Pulmonary artery endothelial cell (primary cell): ENCODE results near the gene ANAPC15. TPM values are rescaled to one million over a fixed set of nuclear protein-coding genes. Genes with fewer than 3 reads are reported as not detected.

Experiments used
- DNase-seq: peaks from one replicate; pipeline ENCODE4 v3.0.0-alpha.2; 2011; ENCODE audit warnings: low read depth, low spot score
- total RNA-seq: library from RNA; depleted of rRNA; stranded (reverse); fragments of >200 nt; gene quantifications from 2 replicates; pipeline ENCODE4 v1.2.3, GENCODE V29; 2014

The ANAPC15 gene
- total RNA-seq, 1 donor from 2014 or later: 26.3 TPM

DNA sequence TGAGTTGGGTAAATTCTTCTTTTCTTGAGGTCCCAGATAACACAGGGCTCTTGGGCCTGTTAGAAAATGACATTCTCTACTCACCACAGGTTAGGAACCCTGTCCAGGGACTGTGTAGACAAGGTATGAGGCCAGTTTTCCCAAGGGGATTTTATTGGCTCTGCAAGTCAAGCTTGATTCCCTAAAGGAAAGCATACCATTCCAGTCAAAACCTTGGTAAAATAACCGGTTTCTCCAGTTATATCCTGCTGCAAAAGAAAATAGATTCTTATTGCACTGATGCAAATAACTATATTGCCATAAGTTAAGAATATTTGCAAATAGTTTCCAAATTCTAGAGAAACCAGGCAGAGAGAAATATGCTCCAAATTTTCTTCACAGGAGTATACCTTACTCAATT lies 13.5 kb upstream of the ANAPC15 start:
- DNase-seq: no peak

DNA sequence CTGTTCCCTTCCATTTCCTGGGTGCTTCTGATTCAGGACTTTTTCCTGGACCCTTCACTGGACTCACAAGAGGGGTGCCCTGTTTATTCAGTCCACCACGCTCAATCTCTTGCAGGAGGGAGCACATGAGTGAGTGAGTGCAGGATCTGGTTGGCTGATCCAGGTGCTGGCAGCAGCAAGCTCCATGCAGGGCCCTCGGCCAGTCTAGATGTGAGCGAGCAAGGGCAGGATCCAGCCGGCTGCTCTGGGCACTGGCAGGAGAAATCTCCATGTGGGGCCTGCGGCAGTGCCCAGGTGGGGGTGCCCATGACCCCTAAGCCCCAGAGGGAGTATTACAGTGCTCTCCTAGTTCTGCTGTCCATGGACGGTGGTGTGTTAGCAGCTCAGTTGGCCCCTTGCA lies 11.6 kb upstream of the ANAPC15 start:
- no peak for DNase-seq

GRCh38 chr11:72123117-72123653 lies 10.7 kb upstream of the ANAPC15 start:
- DNase-seq: no peak

GRCh38 chr11:72122607-72123006 lies 10.1 kb upstream of the ANAPC15 start:
- no peak for DNase-seq

DNA sequence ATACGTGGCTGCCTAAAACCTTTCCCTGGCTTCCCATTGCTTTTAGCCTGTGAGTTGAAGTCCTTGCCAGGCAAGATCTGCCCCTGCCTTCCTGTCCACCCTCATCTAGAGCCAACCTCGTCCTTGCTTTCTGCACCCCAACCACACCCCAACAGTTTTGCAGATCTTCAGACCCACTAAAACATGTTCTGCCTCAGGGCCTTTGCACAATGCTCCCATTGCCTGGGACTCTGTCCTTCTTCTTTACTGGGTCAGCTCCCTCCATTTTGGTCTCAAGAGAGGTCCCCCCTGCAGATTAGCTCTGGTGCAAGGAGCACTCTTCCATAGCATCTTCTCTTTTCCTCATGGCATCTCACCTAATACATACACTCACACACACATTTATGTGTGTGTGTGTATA lies 8.4 kb upstream of the ANAPC15 start:
- DNase-seq: no peak

- DNase-seq: no peak
Measured at GRCh38 chr11:72119198-72119597, 6.7 kb upstream of the ANAPC15 start.

DNA sequence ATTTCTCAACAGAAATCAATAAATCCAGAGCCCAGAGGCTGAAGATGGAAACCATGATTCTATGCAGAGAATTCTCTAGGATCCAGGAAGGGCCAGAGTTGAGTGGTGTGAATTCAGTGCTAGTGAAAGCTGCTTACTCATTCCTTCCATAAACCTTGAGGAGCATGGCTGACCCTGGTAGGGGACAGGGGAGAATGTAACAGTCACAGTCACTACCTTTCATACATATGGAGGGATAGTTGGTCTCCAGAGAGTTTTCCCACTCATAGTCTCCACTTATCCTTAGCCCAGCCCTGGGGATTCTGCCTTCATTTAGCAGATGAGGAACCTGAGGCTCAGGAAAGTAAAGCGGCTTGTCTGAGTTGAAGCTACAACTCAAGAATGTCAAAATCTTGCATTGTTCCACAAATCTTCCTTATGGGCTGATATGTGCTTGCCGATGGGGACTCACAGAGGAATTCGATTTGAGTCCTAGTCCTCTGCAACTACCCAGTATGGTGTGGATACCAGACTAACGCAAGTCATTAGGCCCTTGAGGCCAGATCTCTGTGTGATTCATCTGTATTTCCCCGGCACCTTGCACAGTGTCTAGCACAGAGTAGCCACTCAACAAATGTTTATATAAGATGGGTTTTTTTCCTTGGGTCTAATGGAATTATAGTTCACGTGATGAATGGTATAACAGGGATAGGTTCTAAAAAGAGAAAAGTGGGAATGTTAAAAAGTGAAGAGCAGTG lies 3.7 kb upstream of the ANAPC15 start:
- DNase-seq: no peak

GRCh38 chr11:72114570-72114969 lies 2.1 kb upstream of the ANAPC15 start:
- no peak for DNase-seq

- no peak for DNase-seq
Measured at GRCh38 chr11:72112978-72113808, 698 bp upstream of the ANAPC15 start.

GRCh38 chr11:72111300-72112142 lies 974 bp downstream of the ANAPC15 start:
- no peak for DNase-seq

DNA sequence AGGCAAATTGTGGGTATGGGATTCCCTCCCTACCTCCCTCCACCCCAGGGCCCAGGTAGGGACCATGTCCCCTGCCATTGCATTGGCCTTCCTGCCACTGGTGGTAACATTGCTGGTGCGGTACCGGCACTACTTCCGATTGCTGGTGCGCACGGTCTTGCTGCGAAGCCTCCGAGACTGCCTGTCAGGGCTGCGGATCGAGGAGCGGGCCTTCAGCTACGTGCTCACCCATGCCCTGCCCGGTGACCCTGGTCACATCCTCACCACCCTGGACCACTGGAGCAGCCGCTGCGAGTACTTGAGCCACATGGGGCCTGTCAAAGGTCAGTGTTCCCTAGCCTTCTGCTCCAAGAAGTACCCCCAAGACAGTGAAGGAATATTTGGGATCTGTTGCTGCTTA lies 6.6 kb downstream of the ANAPC15 start, which contains the start of gene TOMT:
Gene TOMT (plus strand): TSS at position 37 of the 400 bp plus-strand sequence. CDS start 28 bp downstream, at position 65.
- DNase-seq: no peak

- no peak for DNase-seq
Measured at GRCh38 chr11:72103754-72104167, 8.7 kb downstream of the ANAPC15 start.

DNA sequence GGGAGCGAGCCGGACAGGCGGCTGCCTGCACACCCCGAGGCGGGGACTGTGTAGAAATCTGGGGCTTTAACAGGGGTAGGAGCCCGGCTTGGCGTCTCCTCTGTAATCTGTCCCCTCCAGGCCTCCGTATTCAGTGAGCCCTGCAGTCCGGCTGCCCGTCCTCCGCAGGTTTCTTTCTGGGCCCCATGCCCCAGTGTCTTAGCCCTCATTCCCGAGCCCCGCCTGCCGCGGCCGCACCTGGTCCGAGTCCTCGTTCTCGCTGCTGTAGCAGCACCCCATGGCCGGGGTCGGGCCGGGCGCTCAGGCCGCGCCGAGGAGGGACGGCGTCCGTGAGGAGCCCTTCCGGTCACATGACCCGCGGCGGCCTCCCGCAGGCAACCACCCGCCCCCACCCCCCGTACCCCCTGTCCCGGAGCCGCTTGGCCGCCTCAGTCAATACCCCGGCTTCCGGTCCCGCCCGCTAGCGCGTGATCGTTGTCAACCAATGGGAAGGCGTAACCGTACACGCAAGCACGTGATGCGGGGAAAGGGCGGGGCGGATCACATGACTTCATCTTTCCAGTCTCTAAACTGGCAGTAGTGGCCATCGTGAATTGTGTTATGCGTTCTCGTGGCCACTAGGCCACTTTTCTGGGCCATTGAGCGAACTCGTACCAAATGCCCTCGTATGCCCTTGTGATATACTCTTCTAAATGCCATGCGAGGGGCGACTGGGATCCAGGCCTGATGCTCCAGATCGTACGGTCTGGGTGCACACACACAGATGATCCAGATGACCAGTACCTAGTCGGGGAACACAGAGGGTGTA lies 9.3 kb downstream of the ANAPC15 start, which contains the start of gene LAMTOR1:
Gene LAMTOR1 (minus strand): TSS at position 352 of the 808 bp plus-strand sequence. CDS start 73 bp downstream, at position 279.
- DNase-seq: peak; percentile 96

- DNase-seq: no peak
Measured at GRCh38 chr11:72102631-72102945, 9.9 kb downstream of the ANAPC15 start.

DNA sequence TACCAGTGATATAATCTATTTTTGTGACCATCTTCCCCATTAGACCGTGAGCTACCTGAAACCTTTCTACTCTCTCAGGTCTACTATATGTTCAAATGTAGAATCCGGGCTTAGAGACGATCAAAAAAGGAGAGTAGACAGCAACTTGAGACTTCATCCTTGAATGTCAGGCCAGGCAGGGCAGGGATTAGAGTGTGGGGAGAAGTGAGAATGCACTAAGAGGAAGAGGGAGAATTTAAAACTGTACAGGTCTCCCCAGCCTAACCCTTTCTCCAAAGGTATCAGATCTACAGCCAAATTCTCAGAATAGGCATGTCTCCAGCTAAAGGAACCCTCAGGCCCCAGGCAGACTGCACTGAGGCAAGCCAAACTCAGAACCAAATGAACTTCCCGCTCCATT lies 10.3 kb downstream of the ANAPC15 start:
- DNase-seq: no peak

- DNase-seq: no peak
Measured at GRCh38 chr11:72100462-72100861, 12.0 kb downstream of the ANAPC15 start.

- DNase-seq: no peak
Measured at GRCh38 chr11:72100009-72100408, 12.5 kb downstream of the ANAPC15 start.

GRCh38 chr11:72098741-72099140 lies 13.8 kb downstream of the ANAPC15 start:
- no peak for DNase-seq

DNA sequence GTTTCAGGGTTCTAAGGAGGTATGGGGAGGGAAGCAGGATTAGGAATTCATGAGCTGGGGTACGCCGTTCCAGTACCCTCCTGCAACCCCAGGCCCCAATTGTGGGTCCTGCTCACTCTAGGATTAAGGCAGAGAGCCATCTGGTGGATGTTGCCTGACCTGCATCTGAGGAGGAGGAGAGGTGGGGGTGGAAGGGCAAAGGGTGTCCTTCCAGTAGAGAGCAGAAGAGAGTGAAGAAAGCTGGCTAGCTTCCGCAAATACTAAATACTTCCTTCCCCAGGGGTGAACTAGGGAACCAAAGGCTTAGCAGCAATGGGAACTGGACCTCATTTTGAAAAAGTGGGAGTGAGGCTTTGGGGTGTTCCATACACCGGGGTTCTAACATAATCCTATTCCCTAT lies 21.2 kb downstream of the ANAPC15 start:
- DNase-seq: no peak

DNA sequence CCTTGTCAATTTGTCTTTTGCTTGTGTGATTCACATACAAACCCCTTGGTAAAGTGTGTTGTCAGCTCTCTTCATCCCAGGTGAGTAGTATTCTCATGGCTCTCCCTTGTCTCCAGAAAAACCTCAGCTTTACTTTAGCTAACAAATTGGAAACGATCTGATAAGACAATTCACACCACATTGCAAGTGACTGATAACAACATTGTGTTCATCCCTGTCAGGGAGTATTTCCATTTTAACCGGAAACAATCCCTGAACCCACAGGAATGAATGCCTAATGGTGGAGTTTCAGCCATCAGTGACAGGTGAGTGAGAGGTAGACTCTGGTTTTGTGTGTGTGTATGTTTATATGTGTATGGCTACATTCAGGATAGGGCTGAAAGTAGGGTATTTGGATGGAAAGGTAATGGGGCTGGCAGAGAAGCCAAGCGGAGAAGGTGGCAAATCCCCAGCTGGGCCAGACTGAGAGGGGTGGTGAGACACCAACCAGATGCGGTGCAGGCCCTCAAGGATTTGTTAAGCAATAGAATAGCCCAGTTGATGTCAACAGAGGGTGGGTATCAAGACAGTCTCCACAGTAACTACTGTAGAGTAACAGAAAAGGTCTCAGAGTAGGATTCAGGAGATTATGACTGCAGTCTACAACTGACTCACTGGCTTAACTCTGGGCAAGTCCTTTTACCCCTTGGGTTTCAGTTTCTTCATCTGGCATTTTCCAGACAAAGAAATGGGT lies 24.3 kb downstream of the ANAPC15 start:
- DNase-seq: no peak
